Parathyroid adenoma (tissue), 2 donors: Measurements from ENCODE around the gene SOX9.

Experiments used
- H2AFZ ChIP-seq: fragments of 300-600 bp; sonication (generic); one replicate; pipeline ENCODE4 v1.7.0; 2017; ENCODE audit warnings: antibody characterized with exemption, mild to moderate bottlenecking
- H3K27ac ChIP-seq: fragments of 300-600 bp; sonication (generic); one replicate; pipeline ENCODE4 v1.7.0; 2017
- H3K27me3 ChIP-seq: fragments of 300-600 bp; sonication (generic); one replicate; pipeline ENCODE4 v1.7.0; 2017; ENCODE audit warnings: low read length; ENCODE audit not compliant: control insufficient read depth, insufficient read depth
- H3K36me3 ChIP-seq: fragments of 300-600 bp; sonication (generic); one replicate; pipeline ENCODE4 v1.7.0; 2017; ENCODE audit warnings: low read length; ENCODE audit not compliant: control insufficient read depth, insufficient read depth
- H3K4me1 ChIP-seq: fragments of 300-600 bp; sonication (generic); one replicate; pipeline ENCODE4 v1.7.0; 2017; ENCODE audit warnings: control low read depth
- H3K4me2 ChIP-seq: fragments of 300-600 bp; sonication (generic); one replicate; pipeline ENCODE4 v1.7.0; 2017; ENCODE audit warnings: low read length
- H3K4me3 ChIP-seq: fragments of 300-600 bp; sonication (generic); one replicate; pipeline ENCODE4 v1.7.0; 2017; ENCODE audit warnings: low read depth, low read length
- H3K79me2 ChIP-seq: fragments of 300-600 bp; sonication (generic); one replicate; pipeline ENCODE4 v1.7.0; 2017; ENCODE audit warnings: control low read depth
- H3K9ac ChIP-seq: fragments of 300-600 bp; sonication (generic); one replicate; pipeline ENCODE4 v1.7.0; 2017; ENCODE audit warnings: mild to moderate bottlenecking
- H3K9me3 ChIP-seq: fragments of 300-600 bp; sonication (generic); one replicate; pipeline ENCODE4 v1.7.0; 2017; ENCODE audit warnings: low read length; ENCODE audit not compliant: control insufficient read depth
- CTCF ChIP-seq: fragments of 300-600 bp; sonication (generic); IDR thresholded peaks from one replicate; pipeline ENCODE4 v1.7.0; 2017; ENCODE audit warnings: antibody characterized with exemption, mild to moderate bottlenecking
- donor health status: primary hyperparathyroidism.

Gene SOX9

DNA sequence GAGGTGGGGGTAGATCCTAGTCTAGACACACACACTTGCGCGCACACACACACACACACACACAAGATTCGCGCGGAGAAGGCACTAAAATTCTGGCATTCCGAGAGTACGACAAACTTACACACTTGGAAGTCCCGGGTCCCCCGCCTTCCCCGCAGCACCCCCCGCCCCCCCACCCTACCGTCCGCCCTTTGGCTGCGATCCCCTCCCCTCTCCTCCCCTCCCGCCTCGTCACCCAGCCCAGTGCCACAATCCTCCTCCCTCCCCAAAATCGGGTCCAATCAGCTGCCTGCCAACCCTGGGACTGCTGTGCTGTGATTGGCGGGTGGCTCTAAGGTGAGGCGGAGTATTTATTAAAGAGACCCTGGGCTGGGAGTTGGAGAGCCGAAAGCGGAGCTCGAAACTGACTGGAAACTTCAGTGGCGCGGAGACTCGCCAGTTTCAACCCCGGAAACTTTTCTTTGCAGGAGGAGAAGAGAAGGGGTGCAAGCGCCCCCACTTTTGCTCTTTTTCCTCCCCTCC lies at the start of gene SOX9:
Gene SOX9 (plus strand): TSS at position 379 of the 522 bp plus-strand sequence. CDS start 372 bp downstream, outside the sequence.
- Histone ChIP-seq H3K9ac (no peak within 1 kb of the TSS), H3K27me3 (peaks cover 14% of the 10 kb centered on the region), H3K36me3 (no peaks in the 10 kb centered on the region), H2AFZ (peak within 1 kb of the TSS; percentile 38), H3K4me1 (no peaks in the 10 kb centered on the region), H3K4me3 (peak within 1 kb of the TSS; percentile 50), H3K79me2 (no peaks in the 10 kb centered on the region), H3K4me2 (peak within 1 kb of the TSS; percentile 59), H3K9me3 (no peaks in the 10 kb centered on the region), H3K27ac (no peak within 1 kb of the TSS)
- no peak for TF ChIP-seq CTCF

DNA sequence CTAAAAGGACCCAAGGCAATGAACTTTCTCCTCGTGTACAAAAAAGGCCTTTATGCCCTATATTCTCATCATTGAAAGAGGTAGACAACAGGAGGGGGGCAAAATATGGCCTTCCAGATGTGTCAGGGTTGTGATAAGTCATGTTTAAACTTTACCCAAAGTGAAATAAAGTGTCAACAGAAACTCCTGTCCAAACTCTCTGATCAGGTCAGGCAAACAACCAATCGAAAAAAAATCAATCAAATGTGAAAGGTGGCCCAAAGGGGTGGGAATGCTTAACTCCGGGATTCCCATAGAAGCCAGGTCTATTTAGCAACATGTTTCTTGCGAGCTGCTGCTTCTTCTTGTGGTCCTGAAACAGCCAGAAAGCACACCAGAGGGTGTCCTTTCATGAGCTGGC lies 49.5 kb upstream of the SOX9 start:
- Histone ChIP-seq H3K36me3 (no peaks in the 10 kb centered on the region), H3K4me3 (no peak overlapping the region), H3K4me2 (no peak overlapping the region), H3K27ac (no peak overlapping the region), H3K79me2 (no peaks in the 10 kb centered on the region), H2AFZ (no peak overlapping the region), H3K9ac (no peak overlapping the region), H3K4me1 (no peaks in the 10 kb centered on the region), H3K27me3 (no peaks in the 10 kb centered on the region), H3K9me3 (no peaks in the 10 kb centered on the region)
- no peak for TF ChIP-seq CTCF

GRCh38 chr17:72075995-72076677 lies 44.7 kb upstream of the SOX9 start:
- no peak overlapping the region for H3K9ac ChIP-seq
- H3K27me3 ChIP-seq = no peaks in the 10 kb centered on the region
- H3K4me3 ChIP-seq = no peak overlapping the region
- H2AFZ ChIP-seq = no peak overlapping the region
- H3K4me2 ChIP-seq = no peak overlapping the region
- H3K4me1 ChIP-seq = no peaks in the 10 kb centered on the region
- H3K9me3 ChIP-seq = no peaks in the 10 kb centered on the region
- H3K36me3 ChIP-seq = no peaks in the 10 kb centered on the region
- no peak for TF ChIP-seq CTCF
- no peaks in the 10 kb centered on the region for H3K79me2 ChIP-seq
- H3K27ac ChIP-seq = no peak overlapping the region

- no peaks in the 10 kb centered on the region for H3K36me3 ChIP-seq
- H3K4me3 ChIP-seq = no peak overlapping the region
- no peaks in the 10 kb centered on the region for H3K79me2 ChIP-seq
- no peak overlapping the region for H3K9ac ChIP-seq
- H3K27me3 ChIP-seq = no peaks in the 10 kb centered on the region
- no peaks in the 10 kb centered on the region for H3K4me1 ChIP-seq
- H3K9me3 ChIP-seq = no peaks in the 10 kb centered on the region
- no peak for TF ChIP-seq CTCF
- H3K4me2 ChIP-seq = no peak overlapping the region
- no peak overlapping the region for H2AFZ ChIP-seq
- no peak overlapping the region for H3K27ac ChIP-seq
Measured at GRCh38 chr17:72076678-72077030, 44.2 kb upstream of the SOX9 start.
